Type B pancreatic cell (in vitro differentiated cells): ENCODE results near the gene MAD1L1. TPM values are rescaled to one million over a fixed set of nuclear protein-coding genes. Genes with fewer than 3 reads are reported as not detected.

Experiments
- DNase-seq: peaks from one replicate; pipeline ENCODE4 v3.0.0; 2021; ENCODE audit warnings: mixed read lengths; ENCODE audit not compliant: unreplicated experiment; ENCODE audit errors: extremely low spot score
- H3K27ac Mint-ChIP-seq: 2 replicates; pipeline ENCODE4 v1.8.0; 2021; ENCODE audit warnings: mild to moderate bottlenecking, mixed read lengths
- H3K27me3 Mint-ChIP-seq: 2 replicates; pipeline ENCODE4 v1.8.0; 2021; ENCODE audit warnings: mixed read lengths
- H3K36me3 Mint-ChIP-seq: 2 replicates; pipeline ENCODE4 v1.8.0; 2021; ENCODE audit warnings: mixed read lengths
- H3K4me1 Mint-ChIP-seq: one replicate; pipeline ENCODE4 v1.8.0; 2021; ENCODE audit warnings: mixed read lengths; ENCODE audit not compliant: unreplicated experiment
- H3K4me3 Mint-ChIP-seq: 2 replicates; pipeline ENCODE4 v1.8.0; 2021; ENCODE audit warnings: mild to moderate bottlenecking, mixed read lengths
- H3K9me3 Mint-ChIP-seq: 2 replicates; pipeline ENCODE4 v1.8.0; 2021; ENCODE audit warnings: mixed read lengths
- total RNA-seq: library from RNA; stranded (reverse); gene quantifications from 2 replicates; pipeline ENCODE4 v1.2.1, GENCODE V29; 2021; ENCODE audit warnings: low replicate concordance
- TF ChIP-seq, protein P1 (sequence below): fragments of 200-600 bp; sonication (generic); conservative IDR thresholded peaks from 2 replicates; pipeline ENCODE4 v1.5.0; 2021; ENCODE audit warnings: antibody characterized with exemption, mild to moderate bottlenecking

The MAD1L1 gene
- total RNA-seq, 1 donor from 2014 or later, result 40.7 TPM

DNA sequence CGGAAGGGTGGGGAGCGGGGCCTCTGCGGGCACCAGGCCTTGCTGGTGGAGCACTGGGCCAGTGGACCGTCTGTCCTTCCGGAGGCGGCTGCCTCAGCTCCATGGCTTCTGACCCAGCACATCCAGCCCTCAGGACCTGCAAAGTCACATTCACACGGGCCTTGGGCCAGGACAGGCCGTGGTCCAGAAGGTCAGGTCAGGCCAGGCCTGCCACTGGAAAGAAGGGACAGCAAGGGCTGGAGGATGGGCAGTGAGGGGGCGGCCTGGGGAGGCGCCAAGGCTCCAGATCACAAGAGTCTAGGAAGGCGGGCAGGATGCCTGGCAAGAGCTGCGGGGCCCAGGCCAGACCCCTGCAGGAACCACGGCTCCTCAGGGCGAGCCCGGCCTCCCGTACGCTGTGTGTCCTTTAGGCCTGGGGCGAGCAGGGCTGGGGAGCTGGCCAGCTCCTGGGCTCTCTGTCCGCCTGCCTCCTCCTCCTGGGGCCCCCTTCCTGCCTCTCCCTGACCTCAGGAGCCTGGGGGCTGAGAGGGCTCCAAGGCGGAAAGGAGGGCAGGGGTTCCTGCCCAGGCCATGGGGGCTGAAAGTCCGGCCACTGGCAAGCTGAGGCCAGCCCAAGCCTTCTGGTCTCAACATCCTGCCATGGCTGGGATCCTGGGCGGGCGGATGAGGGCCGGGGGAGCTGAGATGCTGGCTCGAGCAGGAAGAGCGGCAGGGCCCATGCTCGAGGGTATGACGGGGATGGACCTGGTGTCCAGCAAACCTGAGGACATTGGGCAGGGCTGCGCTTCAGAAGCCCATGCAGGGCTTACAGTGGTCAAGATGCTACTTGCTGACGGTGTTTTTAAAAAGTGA lies 336.9 kb downstream of the MAD1L1 start:
- H3K36me3 Mint-ChIP-seq, result peaks cover 9% of the 10 kb centered on the region
- H3K27ac Mint-ChIP-seq, result no peak overlapping the region
- TF ChIP-seq, protein P1, sequence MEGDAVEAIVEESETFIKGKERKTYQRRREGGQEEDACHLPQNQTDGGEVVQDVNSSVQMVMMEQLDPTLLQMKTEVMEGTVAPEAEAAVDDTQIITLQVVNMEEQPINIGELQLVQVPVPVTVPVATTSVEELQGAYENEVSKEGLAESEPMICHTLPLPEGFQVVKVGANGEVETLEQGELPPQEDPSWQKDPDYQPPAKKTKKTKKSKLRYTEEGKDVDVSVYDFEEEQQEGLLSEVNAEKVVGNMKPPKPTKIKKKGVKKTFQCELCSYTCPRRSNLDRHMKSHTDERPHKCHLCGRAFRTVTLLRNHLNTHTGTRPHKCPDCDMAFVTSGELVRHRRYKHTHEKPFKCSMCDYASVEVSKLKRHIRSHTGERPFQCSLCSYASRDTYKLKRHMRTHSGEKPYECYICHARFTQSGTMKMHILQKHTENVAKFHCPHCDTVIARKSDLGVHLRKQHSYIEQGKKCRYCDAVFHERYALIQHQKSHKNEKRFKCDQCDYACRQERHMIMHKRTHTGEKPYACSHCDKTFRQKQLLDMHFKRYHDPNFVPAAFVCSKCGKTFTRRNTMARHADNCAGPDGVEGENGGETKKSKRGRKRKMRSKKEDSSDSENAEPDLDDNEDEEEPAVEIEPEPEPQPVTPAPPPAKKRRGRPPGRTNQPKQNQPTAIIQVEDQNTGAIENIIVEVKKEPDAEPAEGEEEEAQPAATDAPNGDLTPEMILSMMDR, result no peak
- DNase-seq, result no peak
- H3K4me1 Mint-ChIP-seq, result no peaks in the 10 kb centered on the region
- no peaks in the 10 kb centered on the region for H3K27me3 Mint-ChIP-seq
- H3K4me3 Mint-ChIP-seq, result no peak overlapping the region
- no peaks in the 10 kb centered on the region for H3K9me3 Mint-ChIP-seq

DNA sequence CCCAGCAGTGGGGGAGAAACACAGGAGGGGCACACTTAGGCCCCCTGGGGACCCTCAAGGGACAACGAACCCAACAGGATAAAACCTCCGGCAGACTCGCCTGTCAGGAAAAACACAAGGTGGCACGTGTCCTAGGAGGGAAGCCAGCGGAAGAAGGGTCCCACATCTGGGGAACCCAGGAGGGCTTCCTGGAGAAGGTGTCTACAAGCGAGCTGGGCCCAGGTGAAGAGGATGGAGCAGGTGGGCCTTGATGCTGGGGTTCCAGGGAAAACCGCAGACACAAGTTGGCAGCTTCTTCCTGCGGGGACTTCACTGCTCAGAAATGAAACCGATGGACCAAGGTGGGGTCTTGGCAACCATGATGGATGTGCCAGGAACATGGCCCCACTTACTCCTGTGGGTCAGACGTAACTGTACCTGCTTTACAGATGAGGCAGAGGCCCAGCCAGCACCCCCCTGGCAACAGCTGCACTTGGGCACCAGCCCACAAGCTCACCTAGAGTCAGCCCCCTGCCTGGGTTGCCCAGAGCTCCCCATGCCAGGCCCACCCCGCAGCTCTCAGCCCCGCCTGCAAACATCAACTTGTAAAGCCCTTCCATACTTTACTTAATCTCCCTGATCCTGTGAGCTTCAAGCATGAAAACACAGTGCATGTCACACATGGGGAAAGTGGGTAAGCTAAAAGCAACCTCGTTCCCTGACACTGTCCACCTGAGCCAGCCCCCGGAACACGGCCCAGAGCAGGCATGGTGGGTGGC lies 337.7 kb downstream of the MAD1L1 start:
- Mint-ChIP-seq H3K4me1 (peaks cover 4% of the 10 kb centered on the region), H3K27ac (no peak overlapping the region), H3K36me3 (peaks cover 14% of the 10 kb centered on the region), H3K9me3 (no peaks in the 10 kb centered on the region), H3K27me3 (no peaks in the 10 kb centered on the region), H3K4me3 (no peak overlapping the region)
- no peak for DNase-seq
- TF ChIP-seq, protein P1, result no peak

DNA sequence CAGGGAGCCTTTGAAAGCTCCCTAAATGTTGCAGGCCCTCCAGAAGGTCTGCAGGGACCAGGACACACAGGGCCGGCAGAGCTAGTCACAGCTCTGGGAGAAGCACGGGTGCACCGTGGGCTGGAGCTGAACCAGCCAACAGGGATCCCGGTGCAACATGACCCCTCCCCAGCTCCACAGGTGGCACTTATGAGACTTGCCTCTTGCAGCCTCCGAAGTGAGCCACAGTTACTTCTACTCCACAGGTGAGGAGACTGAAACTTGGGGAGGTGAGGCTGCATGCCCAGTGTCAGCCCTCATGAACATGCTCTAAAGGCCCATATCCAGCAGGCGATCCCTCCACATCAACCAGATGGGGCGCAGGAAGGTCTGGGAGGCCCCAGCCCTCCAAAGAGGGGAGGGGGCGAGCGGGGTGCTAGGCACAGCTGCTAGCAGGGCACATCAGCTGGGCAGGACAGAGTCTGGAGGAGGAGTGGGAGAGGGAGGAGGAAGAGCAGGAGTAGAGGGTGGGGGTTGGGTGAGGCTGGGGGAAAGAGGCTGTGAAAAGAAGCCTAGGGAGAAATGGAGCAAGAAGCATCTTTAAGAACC lies 338.3 kb downstream of the MAD1L1 start:
- TF ChIP-seq, protein P1, result no peak
- Mint-ChIP-seq H3K4me1 (peaks cover 4% of the 10 kb centered on the region), H3K27me3 (no peaks in the 10 kb centered on the region), H3K4me3 (no peak overlapping the region), H3K27ac (no peak overlapping the region), H3K36me3 (peaks cover 14% of the 10 kb centered on the region), H3K9me3 (no peaks in the 10 kb centered on the region)
- no peak for DNase-seq

DNA sequence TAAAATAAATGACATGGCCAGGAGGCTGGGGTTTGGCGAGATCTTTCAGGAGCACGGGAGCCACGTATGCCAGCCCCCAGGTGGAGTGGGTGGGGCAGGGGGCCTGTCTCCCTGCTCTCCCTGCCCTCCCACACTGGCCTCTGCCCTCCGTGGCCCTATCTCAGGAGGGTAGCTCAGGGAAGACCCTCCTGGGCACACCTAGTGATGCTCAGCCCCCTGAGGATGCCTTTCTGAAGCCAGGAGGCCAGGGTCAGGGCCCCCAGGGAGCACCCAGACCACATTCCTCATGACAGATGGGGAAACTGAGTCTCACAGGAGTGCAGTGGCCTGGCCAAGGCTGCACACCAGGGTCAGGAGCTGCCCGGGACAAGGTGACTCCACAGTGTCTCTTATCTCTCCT lies 339.3 kb downstream of the MAD1L1 start:
- Mint-ChIP-seq H3K27ac (no peak overlapping the region), H3K27me3 (no peaks in the 10 kb centered on the region), H3K9me3 (no peaks in the 10 kb centered on the region), H3K36me3 (peaks cover 14% of the 10 kb centered on the region), H3K4me3 (no peak overlapping the region), H3K4me1 (peaks cover 4% of the 10 kb centered on the region)
- TF ChIP-seq, protein P1, result no peak
- no peak for DNase-seq

DNA sequence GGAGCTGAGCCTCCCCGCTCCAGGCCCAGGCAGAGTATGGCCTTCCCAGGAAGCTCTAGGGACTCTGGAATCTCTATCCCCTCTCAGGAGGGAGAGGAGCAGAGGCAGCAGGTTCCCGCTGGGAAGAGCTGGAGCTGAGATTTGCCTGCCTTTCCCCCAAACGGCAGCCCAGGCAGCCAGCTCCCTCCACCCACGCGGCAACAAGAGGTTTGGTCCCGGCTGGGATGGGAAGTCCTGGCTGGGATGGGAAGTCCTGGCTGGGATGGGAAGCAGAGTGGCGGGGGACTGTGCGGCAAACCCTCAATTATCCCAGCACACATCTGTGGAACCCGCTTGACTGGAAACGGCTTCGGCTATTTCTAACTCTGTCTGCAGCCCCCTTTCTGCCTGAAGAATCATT lies 339.7 kb downstream of the MAD1L1 start:
- TF ChIP-seq, protein P1, result no peak
- DNase-seq, result no peak
- no peak overlapping the region for H3K27ac Mint-ChIP-seq
- no peaks in the 10 kb centered on the region for H3K9me3 Mint-ChIP-seq
- H3K4me1 Mint-ChIP-seq, result peaks cover 4% of the 10 kb centered on the region
- no peaks in the 10 kb centered on the region for H3K27me3 Mint-ChIP-seq
- H3K4me3 Mint-ChIP-seq, result no peak overlapping the region
- peaks cover 15% of the 10 kb centered on the region for H3K36me3 Mint-ChIP-seq
